NCI-H1417 treated with DMSO at 0.1 percent for 48 hours (cell line): ENCODE results near the gene PAAF1.

Experiments used
- DNase-seq: peaks from one replicate; lab custom pipeline; 2025; lab: John Stamatoyannopoulos, UW

Gene PAAF1

DNA sequence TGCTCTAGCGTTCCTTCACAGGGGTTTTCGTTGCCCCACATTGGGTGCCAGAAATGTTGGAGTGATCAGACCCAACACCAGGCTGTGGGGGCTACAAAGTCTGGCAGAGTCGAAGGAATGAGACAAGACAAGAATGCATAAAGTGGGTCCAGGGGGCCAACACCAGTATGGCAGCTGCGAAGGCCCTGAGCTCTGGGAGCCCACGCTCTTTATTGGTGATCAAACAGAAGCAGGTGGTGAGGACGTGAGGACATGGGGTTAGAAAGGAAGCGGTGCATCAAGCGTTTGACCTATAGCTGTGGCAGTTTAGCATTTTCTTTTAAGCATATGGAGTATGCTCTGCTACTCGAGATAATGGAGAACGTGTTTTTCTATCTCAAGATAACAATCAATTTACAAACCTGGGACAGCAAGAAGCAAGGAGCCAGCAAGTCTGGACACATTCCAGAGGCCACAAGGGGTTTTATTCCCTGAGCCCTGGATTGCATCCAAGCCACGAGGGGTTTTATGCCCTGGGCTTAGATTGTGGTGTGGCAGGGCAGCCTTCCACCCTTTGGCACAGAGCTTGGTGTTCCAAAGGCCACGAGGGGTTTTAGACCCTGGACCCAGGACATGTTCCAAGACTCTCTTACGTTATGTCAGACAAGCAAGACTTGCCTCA is 70.1 kb downstream of the PAAF1 start:
- no peak for DNase-seq

DNA sequence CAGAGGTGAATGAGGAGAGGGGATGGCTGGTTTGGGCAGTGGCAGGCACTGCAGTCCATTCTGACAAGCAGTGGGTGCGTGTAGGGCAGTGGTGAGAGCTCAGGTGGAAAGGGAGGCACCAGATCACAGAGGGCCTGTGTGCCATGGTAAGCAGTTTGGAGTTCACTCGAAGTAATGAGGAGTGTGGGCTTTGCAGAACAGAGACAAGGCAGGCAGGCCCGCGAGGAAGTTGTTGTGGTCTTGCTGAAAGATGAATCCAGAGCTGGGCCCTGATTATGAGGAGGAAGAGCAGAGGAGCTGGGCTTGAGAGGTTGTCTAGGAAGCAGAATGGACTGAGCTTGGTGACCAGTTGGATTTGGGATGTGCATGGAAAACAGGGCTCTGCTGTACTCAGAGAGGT is 72.4 kb downstream of the PAAF1 start:
- DNase-seq, result no peak

DNA sequence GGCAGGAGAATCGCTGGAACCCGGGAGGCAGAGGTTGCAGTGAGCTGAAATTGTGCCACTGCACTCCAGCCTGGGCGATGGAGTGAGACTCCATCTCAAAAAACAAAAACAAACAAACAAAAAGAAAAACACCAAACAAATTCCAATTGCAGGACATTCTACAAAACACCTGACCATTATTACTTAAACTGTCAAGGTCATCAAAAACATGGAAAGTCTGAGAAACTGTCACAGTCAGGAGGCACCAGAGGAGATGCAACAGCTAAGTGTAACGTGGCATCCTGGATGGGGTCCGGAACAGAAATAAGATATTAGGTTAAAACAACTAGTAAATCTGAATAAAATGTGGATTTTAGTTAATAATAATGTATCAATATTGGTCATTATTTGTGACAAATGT is 73.1 kb downstream of the PAAF1 start:
- no peak for DNase-seq

DNA sequence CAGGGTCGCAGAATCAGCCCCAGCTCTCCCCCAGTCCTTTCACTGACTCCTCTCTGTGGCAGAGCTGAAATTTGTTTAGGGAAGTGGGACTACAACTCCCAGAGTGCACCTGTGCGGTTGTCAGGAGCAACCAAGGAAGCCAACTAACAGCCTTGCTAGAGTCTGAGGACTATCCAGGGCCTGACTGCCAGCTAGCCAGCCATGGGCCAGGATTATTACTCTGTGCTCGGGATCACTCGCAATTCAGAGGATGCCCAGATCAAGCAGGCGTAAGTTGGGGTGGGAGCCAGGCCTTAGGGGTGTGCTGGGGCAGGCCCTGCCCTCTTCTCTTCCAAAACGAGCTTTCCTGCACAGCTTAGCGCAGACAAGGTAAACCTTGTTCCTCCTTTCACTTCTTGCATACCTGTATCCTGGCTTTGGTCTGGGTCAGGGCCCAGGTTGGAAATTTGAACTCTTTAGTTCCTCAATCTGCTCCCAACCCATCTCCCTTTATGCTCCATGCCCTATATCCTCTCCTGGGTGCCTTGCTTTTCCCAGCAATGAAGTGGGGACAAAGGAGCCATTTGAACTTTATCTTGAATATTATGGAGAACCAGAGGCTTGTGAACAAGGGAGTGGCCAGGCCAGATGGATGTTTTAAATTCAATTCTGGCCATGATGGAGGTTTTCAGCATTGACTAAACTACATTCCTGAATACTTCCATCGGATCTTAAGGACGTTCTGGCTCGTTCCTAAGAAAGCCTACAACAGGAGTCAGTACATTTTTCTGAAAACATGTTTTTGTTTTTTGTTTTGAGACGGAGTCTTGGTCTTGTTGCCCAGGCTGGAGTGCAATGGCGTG is 74.3 kb downstream of the PAAF1 start, which contains the start of gene DNAJB13:
DNAJB13 (plus strand) TSS at position 158 of the 842 bp plus-strand sequence; CDS start at position 202, 44 bp downstream.
- no peak for DNase-seq

GRCh38 chr11:73951797-73952196 is 75.0 kb downstream of the PAAF1 start:
- DNase-seq, result peak; percentile 17

GRCh38 chr11:73956876-73957653 is 80.3 kb downstream of the PAAF1 start:
- DNase-seq, result no peak

- no peak for DNase-seq
Measured at GRCh38 chr11:73957654-73958361, 81.0 kb downstream of the PAAF1 start.

GRCh38 chr11:73958521-73959141 is 81.8 kb downstream of the PAAF1 start:
- DNase-seq, result no peak

DNA sequence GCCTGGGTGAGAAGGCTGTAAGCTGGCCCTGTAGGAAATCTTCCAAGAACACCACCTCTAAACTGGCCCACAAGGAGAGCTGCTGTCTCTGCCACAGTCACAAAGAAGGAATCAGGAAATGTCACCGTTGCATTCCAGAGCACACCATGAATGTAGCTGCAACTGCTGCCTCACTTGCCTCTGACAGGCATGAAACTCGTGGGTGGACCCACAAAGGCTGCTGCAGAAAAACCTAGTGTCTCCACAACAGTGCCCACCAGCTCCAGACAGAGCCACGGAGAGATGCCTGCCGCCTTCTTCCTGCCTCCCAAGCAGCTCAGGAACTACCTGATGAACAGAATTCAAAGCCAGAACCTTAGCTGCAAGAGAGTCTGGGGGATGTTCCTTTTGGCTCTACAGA is 84.5 kb downstream of the PAAF1 start:
- no peak for DNase-seq

GRCh38 chr11:73962101-73962705 is 85.4 kb downstream of the PAAF1 start:
- DNase-seq, result no peak

DNA sequence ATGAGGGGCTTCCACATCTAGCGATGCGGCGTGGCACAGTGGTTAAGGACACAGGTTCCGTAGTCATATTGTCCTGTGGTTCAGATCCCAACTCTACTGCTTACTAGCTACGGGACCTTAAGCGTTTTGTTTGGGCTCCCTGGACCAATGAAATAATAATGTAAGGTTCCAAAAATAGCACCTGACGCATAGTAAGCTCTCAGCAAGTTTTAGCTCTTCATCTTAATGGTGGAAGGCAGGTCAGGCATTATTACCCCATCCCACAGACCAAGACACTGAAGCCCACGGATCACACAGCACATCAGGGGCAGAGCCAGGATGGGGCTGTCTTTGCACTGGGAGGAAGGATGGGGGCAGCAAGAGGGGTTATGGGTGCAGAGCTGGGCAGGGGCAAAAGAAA is 87.1 kb downstream of the PAAF1 start:
- DNase-seq, result no peak

- DNase-seq, result no peak
Measured at GRCh38 chr11:73965076-73965763, 88.4 kb downstream of the PAAF1 start.

DNA sequence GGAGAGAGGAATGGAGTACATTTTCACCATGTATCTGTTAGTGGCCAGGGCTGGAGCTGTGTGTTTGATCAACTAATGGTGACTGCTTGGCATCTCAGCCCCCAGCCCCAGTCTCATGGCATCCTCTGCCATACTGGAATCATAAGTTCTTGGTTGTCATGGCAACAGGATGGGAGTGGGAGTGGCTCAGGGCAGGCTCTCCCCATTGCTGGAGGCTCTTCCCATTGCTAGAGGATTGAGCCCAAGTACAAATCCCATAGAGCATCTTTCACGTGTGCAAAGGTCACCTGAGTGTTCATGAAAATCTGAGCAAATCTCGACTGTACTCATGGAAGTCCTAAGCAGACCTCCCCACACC is 88.9 kb downstream of the PAAF1 start:
- no peak for DNase-seq

GRCh38 chr11:73968356-73968966 is 91.7 kb downstream of the PAAF1 start:
- no peak for DNase-seq

GRCh38 chr11:73969091-73969490 is 92.3 kb downstream of the PAAF1 start:
- no peak for DNase-seq

DNA sequence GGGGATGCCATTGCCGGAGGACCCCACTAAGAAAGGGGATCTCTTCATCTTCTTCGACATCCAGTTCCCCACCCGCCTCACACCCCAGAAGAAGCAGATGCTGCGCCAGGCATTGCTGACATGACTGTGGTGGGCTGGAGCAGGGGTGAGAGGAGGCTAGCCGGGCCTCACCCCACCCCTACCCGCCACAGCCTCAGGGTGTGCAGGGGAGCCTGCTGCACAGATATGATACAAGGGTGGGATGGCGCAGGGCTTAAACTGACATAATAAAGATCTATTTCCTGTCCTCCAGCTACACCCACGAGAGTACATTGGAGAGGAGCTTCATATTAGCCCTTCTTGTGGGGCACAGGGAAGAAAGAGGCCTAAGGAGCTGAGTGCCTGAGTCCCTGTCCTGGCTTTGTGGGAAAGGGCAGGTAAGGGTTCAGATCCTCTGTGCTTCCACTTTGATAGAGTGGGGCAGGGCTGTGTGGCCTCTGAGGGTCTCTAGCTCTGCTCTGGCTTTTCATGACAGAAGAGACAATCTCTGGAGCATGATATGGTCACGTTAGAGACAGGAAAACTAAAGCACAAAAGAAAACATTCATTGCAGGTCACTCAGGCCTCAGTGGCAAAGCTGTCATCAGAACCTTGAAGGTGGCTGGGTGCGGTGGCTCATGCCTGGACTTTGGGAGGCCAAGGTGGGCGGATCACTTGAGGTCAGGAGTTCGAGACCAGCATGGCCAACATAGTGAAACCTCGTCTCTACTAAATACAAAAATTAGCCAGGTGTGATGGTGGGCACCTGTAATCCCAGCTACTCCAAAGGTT is 93.4 kb downstream of the PAAF1 start:
- DNase-seq, result no peak

DNA sequence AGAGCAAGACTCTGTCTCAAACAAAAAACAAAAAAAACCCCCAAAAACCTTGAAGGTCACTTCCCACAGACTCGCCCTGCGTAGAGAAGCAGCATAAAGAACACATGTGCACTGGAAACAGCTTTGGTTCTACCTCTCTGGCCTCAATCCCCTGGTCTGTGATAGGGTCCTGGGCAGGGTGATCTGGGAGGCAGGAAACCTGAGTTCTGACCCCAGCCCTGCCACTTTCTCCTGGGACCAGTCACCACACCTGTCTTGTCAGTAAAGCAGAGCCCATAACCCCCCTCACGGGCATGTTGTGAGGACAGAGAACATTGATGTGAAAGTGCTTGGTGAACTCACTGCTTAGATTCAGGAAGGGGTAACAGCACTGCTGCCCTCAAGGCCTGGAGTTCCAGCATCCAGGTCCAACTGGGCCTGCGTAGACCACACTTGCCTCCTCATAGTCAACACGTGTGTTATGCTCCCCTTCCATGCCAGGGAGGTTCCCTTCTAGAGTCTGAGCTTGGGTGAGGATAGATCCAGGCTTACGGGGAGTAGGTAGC is 94.4 kb downstream of the PAAF1 start:
- no peak for DNase-seq

GRCh38 chr11:73972187-73972586 is 95.4 kb downstream of the PAAF1 start:
- no peak for DNase-seq
